OCI-LY7 (cell line): ENCODE results near the gene ASIP.

Experiments used
- EZH2phosphoT487 ChIP-seq: fragments of 200-600 bp; sonication (generic); IDR thresholded peaks from 2 replicates; pipeline ENCODE4 v1.6.1; 2018; ENCODE audit warnings: low read depth, borderline replicate concordance, mild to moderate bottlenecking, mixed run types, antibody characterized with exemption, low read length, moderate library complexity, mixed read lengths
- TF ChIP-seq, protein P1 (sequence below): fragments of 200-600 bp; sonication (generic); conservative IDR thresholded peaks from 2 replicates; pipeline ENCODE4 v1.5.1; 2014; ENCODE audit warnings: mild to moderate bottlenecking, antibody characterized with exemption, low read length, moderate library complexity, mixed read lengths

DNA sequence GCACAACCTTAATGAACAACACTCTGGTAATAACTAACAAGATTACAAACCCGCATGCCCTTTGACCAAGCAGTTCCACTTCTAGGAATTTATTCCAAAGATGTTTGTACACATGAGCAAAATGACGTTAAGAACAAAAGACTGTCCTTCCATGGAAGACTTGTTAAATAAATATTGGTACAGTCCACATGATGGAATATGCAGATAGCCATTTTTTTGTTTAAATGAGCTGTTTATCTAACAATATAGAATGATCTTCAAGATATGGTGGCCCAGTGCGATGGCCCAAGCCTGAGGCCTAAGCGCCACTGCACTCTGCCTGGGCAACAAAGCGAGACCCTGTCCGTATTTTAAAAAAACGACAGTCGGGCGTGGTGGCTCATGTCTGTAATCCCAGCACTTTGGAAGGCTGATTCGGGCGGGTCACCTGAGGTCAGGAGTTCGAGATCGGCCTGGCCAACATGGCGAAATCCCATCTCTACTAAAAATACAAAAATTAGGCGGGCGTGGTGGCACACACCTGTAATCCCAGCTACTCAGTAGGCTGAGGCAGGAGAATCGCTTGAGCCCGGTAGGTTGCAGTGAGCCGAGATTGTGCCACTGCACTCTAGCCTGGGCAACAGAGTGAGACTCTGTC is 69.4 kb downstream of the ASIP start:
- TF ChIP-seq, protein P1, sequence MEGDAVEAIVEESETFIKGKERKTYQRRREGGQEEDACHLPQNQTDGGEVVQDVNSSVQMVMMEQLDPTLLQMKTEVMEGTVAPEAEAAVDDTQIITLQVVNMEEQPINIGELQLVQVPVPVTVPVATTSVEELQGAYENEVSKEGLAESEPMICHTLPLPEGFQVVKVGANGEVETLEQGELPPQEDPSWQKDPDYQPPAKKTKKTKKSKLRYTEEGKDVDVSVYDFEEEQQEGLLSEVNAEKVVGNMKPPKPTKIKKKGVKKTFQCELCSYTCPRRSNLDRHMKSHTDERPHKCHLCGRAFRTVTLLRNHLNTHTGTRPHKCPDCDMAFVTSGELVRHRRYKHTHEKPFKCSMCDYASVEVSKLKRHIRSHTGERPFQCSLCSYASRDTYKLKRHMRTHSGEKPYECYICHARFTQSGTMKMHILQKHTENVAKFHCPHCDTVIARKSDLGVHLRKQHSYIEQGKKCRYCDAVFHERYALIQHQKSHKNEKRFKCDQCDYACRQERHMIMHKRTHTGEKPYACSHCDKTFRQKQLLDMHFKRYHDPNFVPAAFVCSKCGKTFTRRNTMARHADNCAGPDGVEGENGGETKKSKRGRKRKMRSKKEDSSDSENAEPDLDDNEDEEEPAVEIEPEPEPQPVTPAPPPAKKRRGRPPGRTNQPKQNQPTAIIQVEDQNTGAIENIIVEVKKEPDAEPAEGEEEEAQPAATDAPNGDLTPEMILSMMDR, result no peak
- no peak for TF ChIP-seq EZH2phosphoT487
